Osteocyte (in vitro differentiated cells): ENCODE results near the gene VCL. TPM values are rescaled to one million over a fixed set of nuclear protein-coding genes. Genes with fewer than 3 reads are reported as not detected.

Experiments used
- DNase-seq: peaks from one replicate; pipeline ENCODE4 v3.0.0; 2021; ENCODE audit warnings: mixed read lengths; ENCODE audit not compliant: unreplicated experiment; ENCODE audit errors: extremely low spot score
- H3K27ac Mint-ChIP-seq: one replicate; pipeline ENCODE4 v1.8.0; 2021; ENCODE audit warnings: mild to moderate bottlenecking, mixed read lengths; ENCODE audit not compliant: unreplicated experiment
- H3K27me3 Mint-ChIP-seq: one replicate; pipeline ENCODE4 v1.8.0; 2021; ENCODE audit warnings: mixed read lengths; ENCODE audit not compliant: unreplicated experiment
- H3K36me3 Mint-ChIP-seq: one replicate; pipeline ENCODE4 v1.8.0; 2021; ENCODE audit warnings: mixed read lengths; ENCODE audit not compliant: unreplicated experiment
- H3K4me1 Mint-ChIP-seq: one replicate; pipeline ENCODE4 v1.8.0; 2021; ENCODE audit warnings: mixed read lengths; ENCODE audit not compliant: unreplicated experiment
- H3K4me3 Mint-ChIP-seq: one replicate; pipeline ENCODE4 v1.8.0; 2021; ENCODE audit warnings: mild to moderate bottlenecking, moderate library complexity, mixed read lengths; ENCODE audit not compliant: unreplicated experiment
- H3K9me3 Mint-ChIP-seq: one replicate; pipeline ENCODE4 v1.8.0; 2021; ENCODE audit warnings: mixed read lengths; ENCODE audit not compliant: unreplicated experiment
- CTCF ChIP-seq: fragments of 200-600 bp; sonication (generic); IDR thresholded peaks from 2 replicates; pipeline ENCODE4 v1.5.0; 2021; ENCODE audit warnings: antibody characterized with exemption, mild to moderate bottlenecking, moderate library complexity
- total RNA-seq: library from RNA; stranded (reverse); gene quantifications from 2 replicates; pipeline ENCODE4 v1.2.1, GENCODE V29; 2021

VCL gene
- total RNA-seq, 1 donor from 2014 or later, result 338 TPM

GRCh38 chr10:74104996-74105395, 107.1 kb downstream of the VCL start:
- Mint-ChIP-seq H3K27me3 (no peaks in the 10 kb centered on the region), H3K9me3 (no peaks in the 10 kb centered on the region), H3K27ac (no peak overlapping the region), H3K4me1 (peaks cover under 1% of the 10 kb centered on the region), H3K36me3 (peaks cover 67% of the 10 kb centered on the region), H3K4me3 (no peak overlapping the region)
- TF ChIP-seq CTCF, result no peak
- no peak for DNase-seq

DNA sequence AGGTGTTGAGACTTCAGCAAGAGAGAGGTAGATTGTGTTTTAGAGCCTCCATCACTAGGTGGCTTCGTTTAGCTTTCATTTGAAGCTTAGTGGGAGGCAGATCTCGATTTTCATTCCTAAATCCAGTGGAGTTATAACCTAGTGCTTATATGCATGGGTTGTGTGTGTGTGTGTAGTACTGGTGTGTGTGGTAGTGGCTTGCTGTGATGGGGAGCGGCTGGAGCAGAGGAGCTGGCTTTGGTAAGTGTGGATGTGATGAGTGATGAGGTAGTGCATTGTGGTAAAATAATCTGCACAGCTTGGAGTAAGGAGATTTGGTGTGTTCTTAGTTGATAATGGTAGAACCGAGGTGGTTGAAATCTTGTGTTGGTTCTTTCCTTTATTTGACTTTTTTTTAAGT, 109.5 kb downstream of the VCL start:
- Mint-ChIP-seq H3K36me3 (peaks cover 78% of the 10 kb centered on the region), H3K27me3 (no peaks in the 10 kb centered on the region), H3K4me3 (no peak overlapping the region), H3K9me3 (no peaks in the 10 kb centered on the region), H3K27ac (peak overlapping the region; percentile 46), H3K4me1 (peaks cover 2% of the 10 kb centered on the region)
- no peak for TF ChIP-seq CTCF
- no peak for DNase-seq

GRCh38 chr10:74109452-74109851, 111.5 kb downstream of the VCL start:
- H3K4me3 Mint-ChIP-seq, result no peak overlapping the region
- no peak for DNase-seq
- peaks cover 8% of the 10 kb centered on the region for H3K4me1 Mint-ChIP-seq
- TF ChIP-seq CTCF, result no peak
- H3K36me3 Mint-ChIP-seq, result peaks cover 71% of the 10 kb centered on the region
- no peak overlapping the region for H3K27ac Mint-ChIP-seq
- H3K27me3 Mint-ChIP-seq, result no peaks in the 10 kb centered on the region
- no peaks in the 10 kb centered on the region for H3K9me3 Mint-ChIP-seq

- Mint-ChIP-seq H3K4me1 (peaks cover 8% of the 10 kb centered on the region), H3K27ac (no peak overlapping the region), H3K36me3 (peaks cover 67% of the 10 kb centered on the region)
These were observed 112.2 kb downstream of the VCL start for GRCh38 chr10:74110120-74110519.

DNA sequence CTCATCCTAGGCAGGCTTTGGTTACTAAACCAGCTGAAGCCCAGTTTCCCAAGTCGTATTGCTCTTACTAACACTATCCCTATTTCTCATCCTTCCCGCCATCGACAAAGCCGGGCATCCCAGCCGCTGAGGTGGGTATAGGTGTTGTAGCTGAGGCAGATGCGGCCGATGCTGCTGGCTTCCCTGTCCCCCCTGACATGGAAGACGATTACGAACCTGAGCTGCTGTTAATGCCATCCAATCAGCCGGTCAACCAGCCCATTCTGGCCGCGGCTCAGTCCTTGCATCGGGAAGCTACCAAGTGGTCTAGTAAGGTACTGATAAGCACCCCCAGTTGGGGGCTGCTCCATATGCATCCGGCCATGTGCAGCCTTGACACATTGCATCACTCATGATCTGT, 113.9 kb downstream of the VCL start:
- Mint-ChIP-seq H3K4me3 (no peak overlapping the region), H3K27me3 (no peaks in the 10 kb centered on the region), H3K27ac (peak overlapping the region; percentile 65), H3K4me1 (peaks cover 8% of the 10 kb centered on the region), H3K36me3 (peaks cover 72% of the 10 kb centered on the region), H3K9me3 (no peaks in the 10 kb centered on the region)
- TF ChIP-seq CTCF, result no peak
- DNase-seq, result no peak

More at GRCh38 chr10:74110120-74110519, 112.2 kb downstream of the VCL start:
- Mint-ChIP-seq H3K27me3 (no peaks in the 10 kb centered on the region), H3K4me3 (no peak overlapping the region), H3K9me3 (no peaks in the 10 kb centered on the region)
- TF ChIP-seq CTCF, result no peak
- DNase-seq, result no peak
